GM12872 (cell line): Measurements from ENCODE around the gene SMNDC1.
A peak's percentile ranks its signal among the peaks of the same experiment; 100 is the strongest.

Experiments used
- CTCF ChIP-seq: IDR thresholded peaks from 3 replicates; pipeline ENCODE4 v1.5.1; 2011; ENCODE audit warnings: low read depth, mild to moderate bottlenecking, low read length, moderate library complexity; ENCODE audit not compliant: insufficient read depth

The SMNDC1 gene

DNA sequence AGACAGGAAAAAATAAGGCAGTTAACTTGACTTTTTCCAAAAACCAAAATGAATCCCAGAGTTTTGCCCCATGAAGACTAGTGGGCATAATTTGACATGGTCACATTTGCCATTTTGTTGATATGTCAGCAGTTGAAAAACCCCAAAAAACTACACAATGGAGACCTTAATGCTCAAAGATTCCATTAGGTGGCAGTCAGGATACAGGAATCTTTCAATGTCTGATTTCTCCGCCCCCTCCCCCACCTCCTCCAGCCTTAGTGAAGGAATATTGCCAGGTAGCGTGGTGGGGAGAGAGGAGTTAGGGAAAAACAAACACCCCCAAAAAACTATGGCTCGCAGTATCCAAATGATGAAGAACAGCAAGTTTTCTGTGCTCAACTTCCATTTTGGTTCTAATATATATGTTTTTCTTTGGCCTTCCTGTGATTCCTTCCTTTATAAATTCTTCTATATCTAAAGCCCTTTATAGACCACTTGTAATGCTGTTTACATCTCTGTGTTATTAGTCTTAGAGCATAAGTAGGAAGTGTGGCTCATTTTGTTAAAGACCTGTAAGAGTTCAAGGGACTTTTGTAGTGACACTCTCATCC is 6.7 kb upstream of the SMNDC1 start:
- TF ChIP-seq CTCF: peak; percentile 70

DNA sequence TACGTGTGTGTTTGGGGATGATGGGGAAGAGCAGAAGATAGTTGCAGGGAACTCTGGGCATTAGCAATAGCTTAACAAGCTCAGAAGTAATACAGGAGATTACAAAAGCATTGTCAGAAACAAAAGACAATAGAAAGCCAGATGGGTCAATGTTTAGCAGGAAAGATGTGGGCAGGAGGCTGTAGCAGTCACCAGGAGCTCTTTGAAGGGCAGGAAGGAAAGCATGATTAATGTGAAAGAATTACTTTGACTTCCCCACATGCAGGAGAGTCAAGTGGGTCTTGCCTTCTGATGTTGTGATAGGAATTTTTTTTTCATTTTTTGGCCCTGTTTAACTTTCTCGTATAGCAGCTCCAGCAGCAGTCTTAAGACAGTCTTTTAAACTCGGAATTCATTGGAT is 6.0 kb upstream of the SMNDC1 start:
- no peak for TF ChIP-seq CTCF

DNA sequence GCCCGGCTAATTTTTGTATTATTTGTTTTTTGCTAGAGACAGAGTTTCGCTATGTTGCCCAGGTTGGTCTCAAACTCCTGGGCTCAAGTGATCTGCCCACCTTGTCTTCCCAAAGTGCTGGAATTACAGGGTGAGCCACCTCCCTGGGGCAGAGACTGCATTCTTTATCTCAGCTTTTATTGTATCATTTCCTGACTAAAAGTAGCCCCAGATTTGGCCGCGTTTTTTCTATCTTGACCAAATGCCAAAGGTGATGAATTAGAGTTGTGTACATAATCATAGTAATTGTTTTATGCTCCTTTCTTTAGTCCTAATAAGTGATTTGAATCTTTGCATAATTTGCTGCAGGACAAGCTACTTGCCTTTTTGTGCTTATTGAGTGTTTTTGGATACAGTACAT is 3.1 kb upstream of the SMNDC1 start:
- no peak for TF ChIP-seq CTCF

DNA sequence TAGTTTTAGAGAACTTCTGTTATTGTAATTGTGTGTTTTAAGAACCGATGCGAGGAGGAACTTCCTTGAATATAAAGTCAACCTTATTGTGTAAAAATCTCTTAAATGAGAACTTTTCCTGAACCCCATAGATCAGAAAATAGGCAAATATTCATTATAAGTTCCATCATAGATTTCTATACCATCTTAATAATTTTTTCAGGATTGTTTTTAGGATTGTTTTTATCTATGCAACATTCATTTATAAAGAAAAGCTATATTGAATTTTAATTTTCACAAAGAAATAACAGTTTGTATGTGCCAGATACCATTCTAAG is 1.7 kb upstream of the SMNDC1 start:
- no peak for TF ChIP-seq CTCF

DNA sequence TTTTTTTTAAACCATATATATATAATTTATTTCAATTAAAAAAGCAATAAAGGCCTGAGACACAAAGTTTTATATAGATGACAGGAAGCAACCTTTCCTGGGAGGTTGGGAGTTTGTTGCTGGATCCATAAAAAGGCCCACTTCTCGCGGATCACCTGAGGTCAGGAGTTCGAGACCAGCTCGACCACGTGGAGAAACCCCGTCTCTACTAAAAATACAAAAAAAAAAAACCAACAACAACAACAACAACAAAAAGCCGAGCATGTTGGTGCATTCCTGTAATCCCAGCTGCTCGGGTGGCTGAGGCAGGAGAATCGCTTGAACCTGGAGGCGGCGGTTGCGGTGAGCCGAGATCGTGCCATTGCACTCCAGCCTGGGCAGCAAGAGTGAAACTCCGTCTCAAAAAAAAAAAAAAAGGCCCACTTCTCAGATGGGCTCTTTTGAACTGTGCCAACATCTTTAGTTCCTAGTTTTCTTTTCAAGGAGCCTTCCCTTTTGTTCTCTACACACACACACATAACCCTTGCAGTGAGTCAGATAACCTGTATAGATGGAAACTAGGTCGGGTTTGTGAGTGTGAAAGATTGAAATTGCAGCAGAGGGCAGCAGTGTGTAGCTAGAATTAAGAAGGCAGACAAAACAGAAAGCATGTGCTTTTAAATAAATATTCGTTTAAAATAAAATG is 1.2 kb upstream of the SMNDC1 start:
- TF ChIP-seq CTCF: peak; percentile 55

GRCh38 chr10:110304394-110304779 is 333 bp downstream of the SMNDC1 start:
- no peak for TF ChIP-seq CTCF

- no peak for TF ChIP-seq CTCF
Observed at GRCh38 chr10:110303681-110304080, 1.0 kb downstream of the SMNDC1 start.
